AG04450 (cell line): ENCODE data around the gene PARP6. TPM values are rescaled to one million over a fixed set of nuclear protein-coding genes. Genes with fewer than 3 reads are reported as not detected.
A peak's percentile ranks its signal among the peaks of the same experiment; 100 is the strongest.

ENCODE experiments used
- CTCF ChIA-PET: fragments of 300-600, 350-600 bp; formaldehyde crosslinking; extraction: SDS; loops from one replicate; lab custom pipeline; 2022; ENCODE audit warnings: antibody characterized with exemption, inconsistent platforms; lab: Charles Lee
- POLR2A ChIA-PET: fragments of 350-600 bp; formaldehyde crosslinking; extraction: SDS; loops from one replicate; lab custom pipeline; 2021; ENCODE audit warnings: antibody characterized with exemption, inconsistent platforms; lab: Yijun Ruan, JAX
- DNase-seq: peaks from one replicate; pipeline ENCODE4 v3.0.0-alpha.2; 2011; ENCODE audit warnings: low read depth, low spot score
- H3K27ac ChIP-seq: one replicate; pipeline ENCODE4 v1.5.1; 2012; ENCODE audit warnings: low read depth, low read length, control low read depth
- H3K27me3 ChIP-seq: one replicate; pipeline ENCODE4 v1.6.0; 2012; ENCODE audit warnings: low read length; ENCODE audit not compliant: control insufficient read depth, insufficient read depth
- H3K4me3 ChIP-seq: 2 replicates; pipeline ENCODE4 v1.5.1; 2011; ENCODE audit warnings: mild to moderate bottlenecking, low read depth, low read length, control low read depth
- H3K9me3 ChIP-seq: 2 replicates; pipeline ENCODE4 v1.5.1; 2012; ENCODE audit warnings: low read length; ENCODE audit not compliant: control insufficient read depth, insufficient read depth
- polyA plus RNA-seq: library from polyadenylated mRNA; depleted of rRNA; stranded (reverse); fragments of >200 nt; gene quantifications from 2 replicates; pipeline ENCODE4 v1.2.3, GENCODE V29; 2011
- TF ChIP-seq, protein P1 (sequence below): IDR thresholded peaks from 2 replicates; pipeline ENCODE4 v1.5.1; 2011; ENCODE audit warnings: low read depth, low read length, control low read depth, inconsistent platforms

Gene PARP6
- polyA plus RNA-seq, 1 experiment = 57.8 TPM

DNA sequence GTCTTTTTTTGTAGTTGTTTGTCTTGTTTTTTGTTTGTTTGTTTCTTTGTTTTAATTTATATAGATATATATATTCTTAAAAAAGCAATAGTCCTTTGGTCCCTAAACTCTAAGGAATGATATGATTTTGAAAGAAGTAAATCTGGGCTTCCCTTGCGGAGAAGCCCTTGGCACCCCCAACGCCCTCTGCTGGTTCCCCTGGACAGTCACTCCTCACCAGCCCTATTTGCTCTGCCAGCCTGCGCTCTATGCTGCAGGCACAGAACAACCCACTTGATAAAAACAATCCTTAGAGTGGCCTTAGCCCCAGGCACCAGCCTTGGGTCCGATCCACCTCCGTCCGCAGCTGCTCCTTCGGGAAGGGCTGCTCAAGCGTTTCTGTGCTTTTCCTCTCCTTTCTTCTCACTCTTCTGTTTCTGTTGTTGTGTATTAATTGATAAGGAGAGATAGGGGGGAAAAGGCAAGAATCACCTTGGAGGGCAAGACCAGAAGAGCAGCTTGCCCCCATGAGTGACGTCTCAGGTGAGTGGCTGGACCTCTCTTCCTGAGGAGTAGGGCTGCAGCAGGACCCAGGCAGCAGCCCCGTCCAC lies 13.7 kb upstream of the PARP6 start:
- no peak for DNase-seq
- no peak overlapping the region for H3K4me3 ChIP-seq

GRCh38 chr15:72285402-72285801 lies 13.0 kb upstream of the PARP6 start:
- POLR2A ChIA-PET = no interaction called here

More for the DNA sequence above, 13.7 kb upstream of the PARP6 start:
- Histone ChIP-seq H3K9me3 (no peaks in the 10 kb centered on the region), H3K27ac (no peak overlapping the region), H3K27me3 (peaks cover 6% of the 10 kb centered on the region)
- TF ChIP-seq, protein P1, sequence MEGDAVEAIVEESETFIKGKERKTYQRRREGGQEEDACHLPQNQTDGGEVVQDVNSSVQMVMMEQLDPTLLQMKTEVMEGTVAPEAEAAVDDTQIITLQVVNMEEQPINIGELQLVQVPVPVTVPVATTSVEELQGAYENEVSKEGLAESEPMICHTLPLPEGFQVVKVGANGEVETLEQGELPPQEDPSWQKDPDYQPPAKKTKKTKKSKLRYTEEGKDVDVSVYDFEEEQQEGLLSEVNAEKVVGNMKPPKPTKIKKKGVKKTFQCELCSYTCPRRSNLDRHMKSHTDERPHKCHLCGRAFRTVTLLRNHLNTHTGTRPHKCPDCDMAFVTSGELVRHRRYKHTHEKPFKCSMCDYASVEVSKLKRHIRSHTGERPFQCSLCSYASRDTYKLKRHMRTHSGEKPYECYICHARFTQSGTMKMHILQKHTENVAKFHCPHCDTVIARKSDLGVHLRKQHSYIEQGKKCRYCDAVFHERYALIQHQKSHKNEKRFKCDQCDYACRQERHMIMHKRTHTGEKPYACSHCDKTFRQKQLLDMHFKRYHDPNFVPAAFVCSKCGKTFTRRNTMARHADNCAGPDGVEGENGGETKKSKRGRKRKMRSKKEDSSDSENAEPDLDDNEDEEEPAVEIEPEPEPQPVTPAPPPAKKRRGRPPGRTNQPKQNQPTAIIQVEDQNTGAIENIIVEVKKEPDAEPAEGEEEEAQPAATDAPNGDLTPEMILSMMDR = peak; percentile 59
- POLR2A ChIA-PET = no interaction called here
- CTCF ChIA-PET = interaction anchor here (0.6 to 2.5 kb wide), 4 partner anchors 13 to 591 kb away, joined by 3 to 13 read pairs (median 4); no protein-coding TSS in a partner anchor

DNA sequence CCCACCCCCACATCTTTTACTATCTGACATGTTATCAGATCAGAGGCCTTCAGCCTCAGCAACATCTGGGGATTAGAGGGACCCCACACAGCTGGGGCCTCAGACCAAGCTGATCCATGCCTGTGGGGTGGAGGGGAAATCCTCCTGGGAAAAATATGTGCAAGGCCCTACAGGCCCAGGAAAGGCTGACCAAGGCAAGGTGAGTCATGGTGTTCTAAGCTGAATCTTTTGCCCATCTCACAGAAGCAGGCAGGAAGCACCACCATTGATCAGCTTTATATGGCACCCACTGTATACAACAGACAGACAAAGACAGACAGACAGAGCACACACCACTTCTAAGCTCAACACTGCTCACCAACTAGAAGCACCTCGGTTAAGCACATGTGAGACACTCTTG lies 12.4 kb upstream of the PARP6 start:
- no peak overlapping the region for H3K27ac ChIP-seq
- CTCF ChIA-PET = interaction anchor here (0.8 to 2.5 kb wide), 3 partner anchors 11 to 85 kb away, joined by 3 to 13 read pairs (median 3); no protein-coding TSS in a partner anchor
- no peak overlapping the region for H3K4me3 ChIP-seq
- no peak for DNase-seq
- POLR2A ChIA-PET = no interaction called here
- TF ChIP-seq, protein P1 = no peak
- peaks cover 2% of the 10 kb centered on the region for H3K27me3 ChIP-seq
- no peaks in the 10 kb centered on the region for H3K9me3 ChIP-seq

More at GRCh38 chr15:72285402-72285801, 13.0 kb upstream of the PARP6 start:
- H3K27ac ChIP-seq = no peak overlapping the region
- TF ChIP-seq, protein P1 = no peak
- H3K27me3 ChIP-seq = peaks cover 5% of the 10 kb centered on the region
- CTCF ChIA-PET = interaction anchor here (0.6 to 2.5 kb wide), 4 partner anchors 12 to 308 kb away, joined by 3 to 13 read pairs (median 3); no protein-coding TSS in a partner anchor
- no peak for DNase-seq
- no peak overlapping the region for H3K4me3 ChIP-seq
- no peaks in the 10 kb centered on the region for H3K9me3 ChIP-seq

- H3K27ac ChIP-seq = no peak overlapping the region
- CTCF ChIA-PET = interaction anchor here (1.4 kb wide), 1 partner anchor 9 kb away, joined by 4 read pairs; no protein-coding TSS in a partner anchor
- POLR2A ChIA-PET = no interaction called here
- no peak for DNase-seq
- H3K27me3 ChIP-seq = peaks cover 6% of the 10 kb centered on the region
- H3K9me3 ChIP-seq = no peaks in the 10 kb centered on the region
- TF ChIP-seq, protein P1 = no peak
- H3K4me3 ChIP-seq = no peak overlapping the region
Observed at GRCh38 chr15:72281713-72282112, 9.4 kb upstream of the PARP6 start.

- no peak overlapping the region for H3K4me3 ChIP-seq
- ChIA-PET CTCF (no interaction called here), POLR2A (no interaction called here)
- peaks cover 6% of the 10 kb centered on the region for H3K27me3 ChIP-seq
- DNase-seq = no peak
- H3K27ac ChIP-seq = no peak overlapping the region
- H3K9me3 ChIP-seq = no peaks in the 10 kb centered on the region
- TF ChIP-seq, protein P1 = no peak
Observed at GRCh38 chr15:72280751-72281150, 8.4 kb upstream of the PARP6 start.
